Suppressor macrophage treated with lipopolysaccharide for 4 hours (primary cell): ENCODE measurements around the gene CDC45.

Experiments
- DNase-seq: peaks from one replicate; pipeline ENCODE4 v3.0.0-alpha.2; 2020

CDC45 gene

DNA sequence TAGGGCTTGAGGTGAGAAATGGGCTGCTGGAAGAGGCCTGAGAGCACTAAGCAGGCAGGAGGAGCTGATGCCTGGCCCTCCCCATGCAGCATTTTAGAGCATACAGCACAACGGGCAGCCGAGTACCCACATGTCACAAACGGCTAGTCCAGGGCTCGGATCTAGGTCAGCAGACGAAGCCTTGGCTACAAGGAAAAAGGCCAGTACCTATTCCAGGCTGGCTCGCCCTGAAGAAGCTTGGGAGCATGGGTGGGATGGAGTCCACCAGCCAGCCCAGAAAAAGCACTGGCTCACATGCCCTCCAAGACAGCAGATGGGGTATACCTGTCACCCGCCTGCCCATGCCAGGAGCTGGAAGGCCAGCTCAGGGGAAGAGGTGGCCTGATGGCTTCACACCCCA is 10.3 kb upstream of the CDC45 start:
- DNase-seq, result no peak

DNA sequence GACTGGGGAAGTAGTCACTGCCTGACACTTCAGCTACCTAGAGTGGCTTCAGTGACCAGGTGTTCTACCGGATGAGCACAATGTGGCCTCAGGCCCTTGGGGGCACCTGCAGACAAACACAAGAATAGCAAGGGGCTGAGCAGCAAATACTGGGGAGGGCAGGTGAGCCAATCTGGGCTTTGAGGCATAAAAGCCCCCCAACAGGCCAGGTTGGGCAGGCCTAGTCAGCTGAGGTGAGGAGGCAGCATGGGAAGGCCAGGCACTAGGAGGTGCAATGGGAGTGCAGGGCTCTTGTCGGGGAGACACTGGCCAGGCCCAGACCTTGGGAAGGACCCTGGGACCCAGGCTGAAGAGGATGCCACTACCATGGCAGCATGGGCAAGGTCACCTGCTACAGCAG is 9.7 kb upstream of the CDC45 start:
- no peak for DNase-seq

DNA sequence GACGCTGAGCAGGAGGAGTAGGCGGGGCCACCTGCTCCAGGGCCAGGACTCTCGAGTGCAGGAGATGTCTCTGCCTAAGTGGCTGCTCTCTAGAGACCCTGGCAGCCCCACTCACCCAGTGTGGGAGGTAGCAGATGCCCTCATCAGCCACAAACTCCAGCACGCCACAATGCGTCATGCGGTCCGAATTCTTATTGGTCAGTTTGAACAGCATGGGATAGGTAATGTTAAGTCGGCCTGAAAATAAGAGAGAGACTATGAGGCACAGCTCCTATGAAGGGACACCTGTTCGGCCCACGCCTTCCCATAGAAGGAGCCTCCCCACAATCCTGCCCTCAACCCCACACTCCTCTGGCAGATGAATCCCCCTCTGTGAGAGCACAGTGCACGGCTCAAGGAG is 8.1 kb upstream of the CDC45 start:
- no peak for DNase-seq

DNA sequence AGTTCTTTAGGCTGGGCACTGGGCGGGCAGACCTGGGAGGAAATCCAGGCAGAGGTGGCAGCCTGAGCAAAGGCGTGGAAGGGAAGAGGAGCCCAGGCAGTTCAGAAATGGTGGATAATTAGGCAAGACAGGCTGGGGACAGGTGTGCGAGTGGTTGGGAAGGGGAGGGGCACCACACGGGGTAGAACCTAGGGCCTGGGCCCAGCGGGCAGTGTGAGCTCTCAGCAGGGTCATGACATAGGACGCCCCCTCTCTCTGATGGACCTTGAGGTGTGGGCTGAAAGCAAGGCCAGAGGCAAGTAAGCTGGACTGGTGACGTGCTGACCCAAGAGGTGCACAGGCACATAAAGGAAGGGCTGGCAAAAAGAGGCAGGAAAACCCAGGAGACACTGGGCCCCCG is 7.5 kb upstream of the CDC45 start:
- DNase-seq, result no peak

DNA sequence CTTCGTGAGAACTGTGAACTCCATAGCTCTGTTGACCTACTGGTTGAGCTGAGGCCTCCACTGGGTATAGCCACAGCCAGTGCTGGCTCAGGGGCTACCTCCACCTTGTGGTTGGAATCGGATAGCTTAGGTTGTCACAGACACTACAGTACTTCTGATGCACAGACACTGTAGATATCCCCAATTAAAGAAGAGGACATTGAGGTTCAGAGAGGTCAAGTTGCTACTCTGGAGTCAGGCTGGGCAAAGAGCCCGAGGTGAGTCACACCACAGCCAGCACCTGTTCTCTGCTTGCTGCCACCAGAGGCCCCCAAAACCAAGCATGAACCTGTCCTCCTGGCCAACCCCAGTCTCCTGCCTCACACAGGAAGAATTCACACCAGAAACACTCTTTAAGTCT is 6.1 kb upstream of the CDC45 start:
- DNase-seq, result no peak

DNA sequence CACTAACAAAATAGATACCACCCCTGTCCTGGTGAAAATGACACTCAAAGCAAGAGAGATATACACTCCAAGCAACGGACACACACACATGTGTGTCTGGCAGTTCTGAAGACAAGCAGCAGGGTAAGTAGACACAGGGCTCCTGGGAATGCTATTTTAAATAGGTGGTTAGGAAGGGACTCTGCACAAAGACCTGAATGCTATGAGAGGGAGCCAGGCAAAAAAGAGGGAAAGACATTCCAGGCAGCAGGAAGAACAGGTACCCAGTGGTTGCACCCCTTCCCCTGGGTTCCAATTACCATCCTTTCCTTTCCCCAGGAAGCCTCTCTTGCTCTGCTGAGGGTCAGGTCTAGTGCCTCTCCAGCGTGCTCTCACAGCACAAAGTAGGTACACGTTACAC is 3.7 kb upstream of the CDC45 start:
- no peak for DNase-seq

DNA sequence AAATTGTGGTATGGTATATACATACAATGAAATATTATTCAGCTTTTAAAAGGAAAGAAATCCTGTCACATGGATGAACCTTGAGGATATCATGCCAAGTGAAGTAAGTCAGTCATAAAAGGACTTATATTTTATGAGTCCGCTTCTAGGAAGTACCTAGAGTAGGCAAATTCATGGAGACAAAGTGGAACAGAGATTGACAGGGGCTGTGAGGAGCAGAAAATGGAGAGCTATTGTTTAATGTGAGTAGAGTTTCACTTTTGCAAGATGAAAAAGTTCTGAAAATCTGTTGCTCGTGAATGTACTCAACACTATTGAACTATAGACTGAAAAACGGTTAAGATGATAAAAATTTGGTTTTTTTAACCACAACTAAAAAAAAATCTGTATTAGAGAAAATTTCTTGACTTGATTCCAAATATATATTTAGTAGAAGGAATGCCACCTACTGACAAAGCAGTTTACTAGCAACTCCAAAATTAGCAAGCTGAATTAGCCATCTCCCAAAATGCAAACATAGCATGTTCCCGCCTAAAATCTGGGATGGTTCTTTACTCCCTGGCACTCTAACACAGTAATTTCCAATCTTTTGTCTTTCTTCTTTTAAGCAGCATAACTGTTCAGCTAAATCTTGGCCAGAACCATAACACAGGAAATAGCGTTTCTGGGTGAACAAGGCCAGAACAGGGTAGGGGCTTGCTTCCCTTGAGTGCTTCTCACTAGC is 2.2 kb upstream of the CDC45 start:
- DNase-seq, result no peak

DNA sequence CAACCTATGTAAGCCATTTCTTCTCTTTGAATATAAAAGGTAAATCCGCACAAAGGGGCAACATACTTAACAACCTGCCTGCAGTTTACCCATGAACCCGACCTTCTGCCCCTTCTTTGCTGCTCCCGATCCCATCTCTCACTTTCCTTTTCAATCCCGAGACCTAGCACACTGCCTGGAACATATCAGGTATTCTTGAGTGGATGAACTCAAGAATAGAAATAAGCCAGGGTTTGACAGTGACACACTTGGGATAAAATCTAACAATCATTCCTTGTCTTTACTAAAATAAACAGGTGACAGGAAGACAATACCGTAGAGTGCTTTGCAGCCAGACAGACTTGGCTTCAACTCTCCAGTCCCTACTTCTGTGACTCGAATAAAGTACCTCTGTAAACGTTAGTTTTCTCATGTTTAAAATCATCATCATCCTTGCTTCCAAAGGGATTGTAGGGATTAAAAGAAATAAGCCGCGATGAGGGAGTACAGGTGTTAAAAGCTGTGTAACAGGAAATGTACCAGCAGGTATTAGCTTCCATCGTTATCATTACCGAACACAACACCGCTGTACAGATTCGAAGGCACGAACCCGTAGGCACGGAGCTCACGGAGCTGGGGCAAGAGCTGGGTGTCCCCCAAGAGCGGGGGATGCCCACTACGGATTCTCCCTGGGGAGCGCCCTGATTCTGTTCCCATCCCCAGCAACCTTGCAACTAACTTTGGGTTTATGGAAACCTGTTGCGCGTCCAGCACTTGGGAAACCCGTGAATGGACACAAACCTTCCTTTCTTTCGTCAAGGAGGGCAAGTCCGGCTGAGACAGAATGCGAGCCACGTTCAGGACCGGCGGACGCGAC is 1.4 kb upstream of the CDC45 start:
- peak; percentile 9 for DNase-seq

DNA sequence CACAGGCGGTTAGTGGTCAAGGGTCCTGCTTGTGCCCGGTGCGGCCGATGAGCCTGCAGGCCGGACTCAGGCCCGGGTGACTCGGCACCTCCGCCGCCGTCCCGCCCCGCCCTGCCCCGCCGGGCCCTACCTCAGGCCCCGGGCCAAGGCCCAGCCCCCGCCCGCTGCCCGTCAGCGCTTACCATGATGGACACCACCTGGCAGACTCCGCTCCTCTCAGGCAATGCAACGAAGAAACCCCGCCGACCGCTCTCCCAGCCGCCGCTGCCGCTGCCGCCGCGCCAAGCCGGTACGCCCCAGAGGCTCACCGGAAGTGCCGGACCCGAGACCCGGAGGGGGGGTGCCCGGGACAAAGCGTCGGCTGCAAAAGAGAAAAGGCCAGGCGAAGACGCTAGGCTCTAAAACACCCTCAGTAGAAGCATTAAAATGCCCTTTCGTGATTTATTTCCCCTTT is 792 bp upstream of the CDC45 start, which contains the start of gene UFD1:
UFD1 (minus strand) TSS at position 293 of the 454 bp plus-strand sequence; CDS start at position 185, 108 bp downstream.
- DNase-seq, result peak; percentile 80

DNA sequence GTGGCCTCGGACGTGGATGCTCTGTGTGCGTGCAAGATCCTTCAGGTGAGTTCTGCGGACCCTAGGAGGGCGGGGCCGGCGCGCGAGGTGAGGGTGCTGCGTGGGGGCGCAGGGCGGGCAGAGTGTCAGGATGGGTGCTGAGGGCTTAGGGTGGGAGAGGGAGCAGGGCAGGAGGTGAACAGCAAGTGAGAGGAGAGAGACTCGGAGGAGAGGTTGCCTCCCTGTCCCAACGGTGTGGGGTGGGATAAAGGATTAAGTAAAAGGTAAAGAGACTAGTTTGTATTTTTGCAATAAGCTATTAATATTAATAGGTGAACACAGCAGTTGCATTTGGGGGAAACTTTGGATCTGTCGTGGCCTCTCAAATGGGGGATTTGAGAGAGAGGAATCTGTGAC is 451 bp downstream of the CDC45 start:
- no peak for DNase-seq

DNA sequence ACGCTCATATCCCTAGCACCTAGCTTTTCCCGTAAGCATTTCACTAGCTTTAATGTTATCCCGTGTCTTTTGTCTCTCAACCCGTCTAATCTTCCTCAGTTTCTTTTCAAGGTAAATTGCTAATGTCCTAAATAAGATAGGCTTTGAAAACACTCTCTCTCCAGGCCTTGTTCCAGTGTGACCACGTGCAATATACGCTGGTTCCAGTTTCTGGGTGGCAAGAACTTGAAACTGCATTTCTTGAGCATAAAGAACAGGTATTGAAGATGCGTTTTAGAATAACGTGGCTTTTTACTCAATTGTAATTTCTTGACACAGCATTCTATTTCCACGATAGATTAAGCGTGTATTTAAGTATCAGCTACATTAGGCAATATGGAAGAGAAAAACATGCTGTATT is 1.1 kb downstream of the CDC45 start:
- DNase-seq, result no peak

DNA sequence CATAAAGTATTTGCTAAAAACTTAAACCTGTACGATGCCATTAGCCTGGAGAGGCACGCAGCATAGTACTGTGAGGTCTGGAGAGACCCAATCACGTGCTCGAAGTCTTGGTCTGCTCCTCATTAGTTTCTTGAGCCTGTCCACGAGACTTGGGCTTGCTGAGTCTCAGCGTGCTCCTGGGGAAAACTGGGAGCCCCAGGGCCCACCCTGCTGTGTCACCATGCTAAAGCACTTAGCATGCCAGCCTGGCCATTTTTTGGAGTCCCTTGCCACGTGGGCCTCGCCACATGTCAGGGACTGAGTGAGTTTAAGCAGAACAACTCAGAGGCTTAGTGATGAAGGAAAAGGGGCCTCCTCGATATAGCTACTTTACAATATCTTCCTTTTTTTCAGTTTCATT is 2.6 kb downstream of the CDC45 start:
- no peak for DNase-seq

DNA sequence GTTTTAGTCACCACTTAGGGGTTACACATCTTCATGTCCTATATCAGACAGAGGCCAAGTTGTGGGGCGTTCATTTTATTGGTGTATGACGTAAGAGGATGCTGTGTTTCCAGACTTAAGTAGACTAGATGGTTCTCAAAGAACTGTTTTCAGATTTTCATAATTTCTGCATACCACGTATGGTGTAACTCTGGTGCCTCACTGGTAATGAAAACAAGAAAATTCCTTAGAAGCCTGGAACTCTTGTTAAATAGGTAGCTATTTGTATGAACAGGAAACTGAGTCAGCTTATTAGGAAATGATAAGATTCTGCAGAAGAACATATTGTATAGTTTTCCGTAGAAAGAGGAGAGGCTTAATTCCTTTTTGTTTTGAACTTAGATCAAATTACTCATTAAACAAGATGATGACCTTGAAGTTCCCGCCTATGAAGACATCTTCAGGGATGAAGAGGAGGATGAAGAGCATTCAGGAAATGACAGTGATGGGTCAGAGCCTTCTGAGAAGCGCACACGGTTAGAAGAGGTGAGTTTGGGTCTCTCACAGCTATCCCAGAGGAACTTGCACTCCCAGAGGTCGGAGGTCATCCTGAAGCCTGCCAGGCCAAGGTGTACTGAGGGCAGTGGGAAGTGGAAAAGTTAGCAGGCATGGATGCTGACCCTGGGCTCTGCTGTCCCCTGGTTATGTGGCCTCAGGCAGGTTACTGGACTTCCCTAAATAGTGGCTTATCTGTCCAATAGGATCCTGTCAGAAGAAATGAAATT is 3.9 kb downstream of the CDC45 start:
- no peak for DNase-seq

DNA sequence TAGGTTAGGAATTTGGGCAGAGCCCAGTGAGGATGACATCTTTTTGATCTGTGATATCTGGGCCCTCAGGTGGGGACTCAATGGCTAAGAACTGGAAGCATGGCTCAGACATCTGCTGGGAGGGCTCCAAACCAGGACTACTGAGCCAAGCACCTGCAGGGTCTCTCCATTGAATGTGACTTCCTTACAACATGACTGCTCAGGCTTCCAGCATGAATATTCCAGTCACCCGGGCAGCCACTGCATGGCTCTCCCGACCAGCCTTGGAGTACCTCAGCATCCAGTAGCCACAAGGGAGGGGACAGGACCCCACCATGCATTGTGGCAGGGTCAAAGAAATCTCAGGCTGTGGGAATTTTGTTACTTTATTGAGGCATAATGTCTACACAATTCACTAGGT is 8.6 kb downstream of the CDC45 start:
- DNase-seq, result no peak

DNA sequence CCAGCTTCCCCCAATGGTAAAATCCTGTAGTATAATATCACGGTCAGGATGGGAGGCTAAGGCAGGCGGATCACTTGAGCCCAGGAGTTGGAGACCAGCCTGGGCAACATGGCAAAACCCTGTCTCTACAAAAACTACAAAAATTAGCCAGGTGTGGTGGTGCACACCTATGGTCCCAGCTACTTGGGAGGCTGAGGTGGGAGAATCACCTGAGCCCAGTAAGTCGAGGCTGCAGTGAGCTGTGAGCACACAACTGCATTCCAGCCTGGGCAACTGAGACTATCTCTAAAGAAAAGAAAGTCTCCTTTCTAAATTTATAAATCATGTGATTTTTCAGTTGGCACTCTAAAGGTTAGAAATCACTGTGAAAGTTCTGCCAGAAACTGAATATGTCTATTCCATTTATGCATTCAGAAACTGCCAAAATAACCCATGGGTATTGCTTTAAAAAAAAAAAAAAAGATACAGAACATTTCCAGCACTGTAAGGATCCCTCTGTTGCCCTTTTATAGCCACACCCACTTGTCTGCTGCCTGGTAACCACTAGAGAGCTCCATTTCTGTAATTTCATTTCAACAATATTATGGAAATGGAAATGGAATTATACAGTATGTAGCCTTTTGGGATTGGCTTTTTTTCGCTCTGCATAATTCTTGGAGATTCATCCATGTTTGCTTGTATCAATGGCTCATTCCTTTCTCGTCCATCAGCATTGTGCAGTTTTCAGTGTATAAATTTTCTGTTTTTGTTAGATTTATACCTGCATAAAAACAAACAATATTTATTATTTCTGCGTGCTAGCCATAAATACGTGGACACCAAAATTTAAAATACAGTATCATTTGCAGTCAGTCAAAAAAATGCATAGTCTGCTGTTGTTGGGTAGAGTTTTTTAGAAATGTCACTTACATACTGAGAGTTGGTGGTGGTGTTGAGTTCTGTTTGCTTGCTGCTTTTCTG is 9.4 kb downstream of the CDC45 start:
- peak; percentile 13 for DNase-seq

DNA sequence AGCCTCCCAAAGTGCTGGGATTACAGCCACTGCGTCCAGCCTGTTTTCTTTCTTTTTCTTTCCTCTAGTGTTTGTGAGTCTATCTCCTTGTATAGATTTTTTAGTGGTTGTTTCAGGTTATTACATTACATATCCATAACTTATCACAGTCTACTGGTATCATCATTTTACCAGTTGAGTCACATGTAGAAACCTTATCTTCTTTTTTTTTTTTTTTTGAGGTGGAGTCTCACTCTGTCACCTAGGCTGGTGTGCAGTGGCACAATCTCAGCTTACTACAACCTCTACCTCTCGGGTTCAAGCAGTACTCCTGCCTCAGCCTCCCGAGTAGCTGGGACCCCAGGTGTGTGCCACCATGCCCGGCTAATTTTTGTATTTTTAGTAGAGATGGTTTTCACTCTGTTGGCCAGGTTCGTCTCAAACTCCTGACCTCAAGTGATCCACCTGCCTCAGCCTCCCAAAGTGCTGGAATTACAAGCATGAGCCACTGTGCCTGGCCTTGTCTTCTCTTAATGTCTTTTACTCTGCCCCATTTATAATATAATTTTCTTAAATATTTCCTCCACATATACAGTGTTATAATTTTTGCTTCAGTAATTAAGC is 11.0 kb downstream of the CDC45 start:
- DNase-seq, result no peak

DNA sequence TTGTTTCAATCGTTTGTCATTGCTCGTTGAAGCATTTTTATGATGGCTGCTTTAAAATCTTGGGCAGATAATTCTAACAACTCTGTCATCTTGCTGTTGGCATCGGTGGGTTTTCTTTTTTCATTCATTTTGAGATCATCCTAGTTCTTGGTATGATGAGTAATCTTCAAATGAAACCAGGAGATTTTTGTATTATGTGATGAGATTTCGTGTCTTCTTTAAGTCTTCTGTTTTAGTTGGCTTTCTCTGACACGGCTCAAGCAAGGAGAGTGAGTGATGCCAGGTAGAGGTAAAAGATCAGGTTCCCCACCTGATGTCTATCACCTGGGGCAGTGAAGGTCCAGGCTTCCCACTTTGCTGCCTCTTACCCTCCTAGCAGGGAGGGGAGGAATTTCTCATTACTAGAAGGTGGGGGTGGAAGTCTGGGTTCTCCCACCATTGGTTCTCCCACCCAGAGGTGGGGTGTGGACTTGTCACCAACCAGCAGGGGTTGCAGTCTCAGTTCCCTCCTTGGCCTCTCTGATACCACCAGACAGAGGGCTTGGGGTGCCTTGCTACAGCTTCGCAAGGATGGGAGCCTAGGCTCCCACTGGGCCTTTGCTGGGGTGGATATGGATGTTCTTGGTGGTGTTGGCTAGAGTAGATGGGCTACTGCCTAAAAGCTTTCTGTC is 12.9 kb downstream of the CDC45 start:
- no peak for DNase-seq

DNA sequence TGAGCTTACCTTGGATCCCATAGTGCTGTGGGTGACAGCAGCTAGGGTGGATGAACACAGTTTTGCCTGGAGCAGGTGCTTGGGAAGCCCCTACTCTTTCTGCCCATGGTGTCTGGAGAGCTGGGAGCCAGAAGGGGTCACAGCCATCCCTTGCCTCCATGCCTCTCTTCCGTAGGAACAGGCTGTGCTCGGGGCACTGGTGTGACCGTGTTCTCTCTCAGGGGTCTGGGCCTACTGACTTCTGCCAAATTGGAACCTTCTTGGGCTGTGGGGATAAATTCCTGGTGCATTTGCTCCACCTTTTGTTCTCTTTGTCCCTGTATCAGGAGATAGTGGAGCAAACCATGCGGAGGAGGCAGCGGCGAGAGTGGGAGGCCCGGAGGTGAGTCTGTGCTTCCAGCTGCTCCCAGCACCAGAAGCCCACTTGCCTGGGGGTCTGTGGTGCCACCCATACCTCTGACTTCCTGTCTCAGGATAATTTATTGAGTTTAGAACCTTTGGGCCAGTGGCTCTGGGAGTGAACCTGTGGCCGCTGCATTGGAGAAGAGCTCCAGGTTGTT is 14.4 kb downstream of the CDC45 start:
- no peak for DNase-seq

DNA sequence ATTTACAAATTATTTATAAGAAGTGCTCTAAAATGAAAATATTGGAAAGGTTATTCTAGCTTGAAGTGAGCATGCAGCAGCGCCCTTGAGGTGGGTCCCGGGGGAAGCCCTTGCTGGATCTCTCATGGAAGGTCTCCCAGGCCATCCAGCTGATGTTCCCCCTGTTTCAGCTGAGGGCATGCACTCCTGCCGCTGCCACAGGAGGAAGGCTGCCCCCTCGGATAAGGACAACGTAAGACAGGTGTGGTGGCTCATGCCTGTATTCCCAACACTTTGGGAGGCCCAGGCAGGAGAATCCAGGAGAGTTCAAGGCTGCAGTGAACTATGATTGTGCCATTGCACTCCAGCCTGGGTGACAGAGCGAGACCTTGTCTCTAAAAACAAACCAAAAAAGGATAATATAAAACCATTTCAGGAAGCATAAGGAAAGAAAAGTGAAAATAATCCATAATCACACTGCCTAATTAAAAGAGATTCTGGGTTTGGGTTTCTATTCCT is 15.0 kb downstream of the CDC45 start:
- no peak for DNase-seq

DNA sequence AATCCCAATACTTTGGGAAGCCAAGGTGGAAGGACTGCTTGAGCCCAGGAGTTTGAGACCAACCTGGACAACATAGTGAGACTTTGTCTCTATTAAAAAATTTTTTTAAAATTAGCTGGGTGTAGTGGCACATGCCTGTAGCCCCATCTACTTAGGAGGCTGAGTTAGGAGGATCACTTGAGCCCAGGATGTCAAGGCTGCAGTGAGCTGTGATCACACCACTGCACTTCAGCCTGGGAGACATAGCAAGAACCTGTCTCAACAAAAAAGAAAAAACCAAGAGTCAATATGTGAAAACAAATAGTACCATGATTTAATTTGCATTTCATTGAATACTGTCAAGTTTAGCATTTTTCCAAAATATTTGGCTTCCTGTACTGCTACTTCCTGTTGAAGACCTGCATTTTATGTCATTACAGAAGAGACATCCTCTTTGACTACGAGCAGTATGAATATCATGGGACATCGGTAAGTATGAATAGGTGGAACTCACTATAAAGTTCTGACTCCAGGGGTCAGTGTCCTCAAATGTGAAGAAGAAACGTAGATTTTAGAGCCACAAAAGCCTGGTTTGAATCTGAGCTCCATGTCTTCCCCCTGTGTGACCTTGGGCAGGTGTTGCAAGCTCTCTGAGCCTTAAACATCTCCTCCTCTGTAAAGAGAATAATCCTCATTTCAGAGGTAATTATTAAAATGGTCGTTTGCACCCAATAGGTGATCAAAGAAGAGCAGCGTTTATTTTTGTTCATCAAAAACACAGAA is 16.0 kb downstream of the CDC45 start:
- DNase-seq, result no peak
